NCI-H2029 (cell line): ENCODE measurements around the gene DNAH2.
"Not testable (repeated sequence)": the region's sequence is repeated elsewhere in the genome, so short reads cannot be mapped to it uniquely, and the experiment has no call there.

ENCODE experiments used
- DNase-seq: peaks from one replicate; lab custom pipeline; 2025; lab: John Stamatoyannopoulos, UW

Gene DNAH2

DNA sequence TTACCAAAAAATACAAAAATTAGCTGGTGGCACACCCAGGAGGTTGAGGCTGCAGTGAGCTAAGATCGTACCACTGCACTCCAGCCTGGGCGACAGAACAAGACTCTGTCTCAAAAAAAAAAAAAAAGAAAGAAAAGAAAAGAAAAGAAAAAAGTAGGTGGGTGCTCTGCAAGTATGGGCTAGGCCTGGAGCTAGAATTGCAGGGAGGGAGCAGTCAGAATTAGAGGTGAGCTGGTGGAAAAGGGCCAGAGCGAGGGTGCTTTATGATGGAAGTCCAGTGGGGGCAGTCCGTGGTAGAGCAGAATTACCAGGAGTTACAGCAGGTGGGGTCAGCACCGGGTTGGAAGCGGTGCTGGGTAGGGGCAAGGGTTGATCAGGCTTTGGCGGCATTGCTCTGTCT lies 59.5 kb downstream of the DNAH2 start:
- no peak for DNase-seq

DNA sequence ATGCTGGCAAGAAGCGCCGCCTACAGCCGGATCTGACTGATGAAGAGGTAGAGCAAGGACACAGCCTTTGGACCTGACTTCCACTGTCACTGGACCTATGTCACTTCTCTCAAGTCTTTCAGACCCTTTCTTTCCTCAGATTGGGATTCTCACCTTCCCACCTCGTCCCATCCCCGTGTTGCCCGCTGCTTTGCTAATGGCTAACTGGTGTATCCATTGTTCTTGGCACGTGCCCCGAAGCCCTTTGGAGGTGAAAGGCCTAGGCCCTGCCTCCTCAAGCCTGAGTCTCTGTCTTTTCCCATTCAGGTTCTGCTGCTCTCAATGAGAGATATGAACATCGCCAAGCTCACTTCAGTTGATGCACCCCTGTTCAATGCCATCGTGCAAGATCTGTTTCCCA lies 63.2 kb downstream of the DNAH2 start:
- DNase-seq: no peak

DNA sequence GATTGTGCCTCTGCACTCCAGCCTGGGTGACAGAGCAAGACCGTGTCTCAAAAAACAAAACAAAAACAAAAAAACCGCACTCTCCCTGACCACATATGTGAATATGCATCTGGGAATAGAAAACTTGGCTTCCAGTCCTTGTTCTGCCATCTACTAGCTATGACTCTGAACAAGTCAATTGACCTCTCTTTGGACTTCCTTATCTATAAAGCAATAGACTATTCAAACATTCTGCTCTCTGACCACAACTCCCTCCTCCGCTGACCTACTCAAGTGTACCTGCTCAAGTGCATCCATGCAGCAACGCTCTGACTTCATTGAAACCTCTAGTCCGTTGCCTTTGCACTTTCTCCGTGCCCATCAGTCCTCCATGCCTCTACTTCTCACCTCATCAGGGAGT lies 63.9 kb downstream of the DNAH2 start:
- DNase-seq: no peak

DNA sequence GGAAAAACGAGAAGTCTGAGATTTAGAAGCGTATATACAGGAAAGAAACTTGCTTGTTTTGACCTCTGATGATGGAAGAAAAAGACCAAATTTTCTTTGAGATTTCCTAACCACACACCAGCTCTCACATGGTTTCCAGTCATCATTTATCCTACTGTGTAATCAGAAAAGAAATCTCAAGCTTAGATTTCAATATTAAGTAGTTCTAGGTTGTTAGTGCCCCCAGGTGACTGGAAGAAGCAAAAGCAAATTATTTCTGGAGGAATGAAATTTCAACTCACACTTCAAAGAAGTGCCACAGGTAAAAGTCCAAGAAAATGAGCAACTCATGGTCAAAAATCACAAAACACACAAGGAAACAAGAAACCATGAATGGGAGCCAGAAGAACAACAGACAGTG lies 64.7 kb downstream of the DNAH2 start:
- no peak for DNase-seq

DNA sequence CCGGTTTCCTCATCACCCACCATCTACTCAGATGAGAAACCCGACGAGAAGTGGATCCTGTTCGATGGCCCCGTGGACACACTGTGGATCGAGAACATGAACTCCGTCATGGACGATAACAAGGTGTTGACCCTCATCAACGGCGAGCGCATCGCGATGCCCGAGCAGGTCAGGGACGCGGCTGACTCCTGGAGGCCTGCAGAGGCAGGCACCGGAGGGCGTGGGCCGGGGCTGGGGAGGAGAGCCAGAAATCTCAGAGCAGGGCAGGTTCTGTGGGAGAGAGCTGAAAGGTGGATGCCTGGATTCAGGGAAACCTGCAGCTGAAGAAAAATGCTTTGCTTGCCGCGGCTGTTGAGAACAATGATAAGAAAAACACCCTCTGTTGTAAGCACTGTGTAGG lies 69.3 kb downstream of the DNAH2 start:
- no peak for DNase-seq

DNA sequence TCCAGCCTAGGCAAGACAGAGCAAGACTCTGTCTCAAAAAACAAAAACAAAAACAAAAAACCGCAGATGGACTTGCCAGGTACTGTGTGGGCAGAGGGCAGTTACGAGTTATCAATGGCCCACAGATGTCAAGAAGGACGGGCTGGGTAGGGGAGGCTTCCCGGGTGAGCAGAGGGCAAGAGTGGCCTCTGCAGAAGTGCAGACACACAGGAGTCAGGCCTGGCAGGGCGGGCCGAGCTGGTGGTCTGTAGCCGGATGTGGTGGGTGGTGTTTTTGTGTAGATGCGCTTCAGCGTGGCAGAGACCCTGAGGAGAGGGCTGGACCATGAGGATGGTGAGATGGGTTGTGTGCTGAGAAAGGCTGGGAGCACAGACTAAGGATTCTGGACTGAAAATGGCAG lies 71.6 kb downstream of the DNAH2 start:
- DNase-seq: no peak

DNA sequence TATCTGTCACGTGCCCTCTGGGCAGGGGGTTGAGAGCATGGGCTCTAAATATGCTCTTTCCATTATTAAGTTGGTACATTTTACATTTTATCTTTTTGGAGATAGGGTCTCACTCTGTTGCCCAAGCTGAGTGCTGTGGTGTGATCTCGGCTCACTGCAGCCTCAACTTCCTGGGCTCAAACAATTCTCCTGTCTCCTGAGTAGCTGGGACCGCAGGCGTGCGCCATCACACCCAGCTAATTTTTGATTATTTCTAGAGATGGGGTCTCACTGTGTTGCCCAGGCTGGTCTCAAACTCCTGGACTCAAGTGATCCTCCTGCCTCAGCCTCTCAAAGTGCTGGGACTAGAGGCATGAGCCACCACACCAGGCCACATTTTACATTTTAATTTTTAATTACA lies 72.6 kb downstream of the DNAH2 start:
- no peak for DNase-seq

DNA sequence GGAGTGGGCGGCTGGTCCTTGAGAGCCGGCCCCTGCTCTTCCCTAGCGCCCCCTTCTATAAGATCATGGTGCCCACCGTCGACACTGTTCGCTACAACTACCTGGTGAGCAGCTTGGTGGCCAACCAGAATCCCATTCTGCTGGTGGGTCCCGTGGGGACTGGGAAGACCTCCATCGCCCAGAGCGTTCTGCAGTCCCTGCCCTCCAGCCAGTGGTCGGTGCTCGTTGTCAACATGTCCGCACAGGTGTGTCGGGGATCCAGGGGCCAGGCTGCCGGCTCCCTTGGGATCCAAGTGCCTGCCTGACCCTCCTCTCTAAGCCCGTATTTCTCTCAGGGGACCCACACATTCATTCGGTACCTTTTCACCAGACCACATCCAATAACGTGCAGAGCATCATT lies 75.1 kb downstream of the DNAH2 start:
- DNase-seq: no peak

DNA sequence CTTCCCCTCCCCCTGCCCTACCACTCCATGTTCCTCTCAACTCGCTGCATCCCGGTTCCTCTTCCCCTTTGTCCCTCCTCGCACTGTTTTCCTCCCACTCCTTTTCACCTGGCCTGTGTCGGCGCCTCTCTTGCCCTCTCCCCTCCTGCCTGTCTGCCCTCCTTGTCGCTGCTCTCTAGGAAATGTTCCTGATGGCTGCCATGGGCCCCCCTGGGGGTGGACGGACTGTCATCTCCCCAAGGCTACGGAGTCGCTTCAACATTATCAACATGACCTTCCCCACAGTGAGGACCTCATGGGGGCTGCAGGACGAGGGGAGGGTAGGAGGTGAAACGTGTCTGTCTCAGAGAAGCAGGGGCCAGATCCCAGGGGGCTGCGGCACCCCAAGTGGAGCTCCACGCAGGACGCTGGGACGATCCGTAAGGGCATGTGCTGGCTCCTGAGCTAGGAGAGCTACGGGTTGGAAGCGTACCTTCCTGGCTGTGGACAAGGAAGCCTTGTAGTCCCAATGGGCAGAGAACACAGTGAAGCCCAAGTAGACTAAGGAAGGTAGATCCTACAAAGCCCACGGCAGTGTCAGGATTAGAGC lies 76.6 kb downstream of the DNAH2 start:
- no peak for DNase-seq

DNA sequence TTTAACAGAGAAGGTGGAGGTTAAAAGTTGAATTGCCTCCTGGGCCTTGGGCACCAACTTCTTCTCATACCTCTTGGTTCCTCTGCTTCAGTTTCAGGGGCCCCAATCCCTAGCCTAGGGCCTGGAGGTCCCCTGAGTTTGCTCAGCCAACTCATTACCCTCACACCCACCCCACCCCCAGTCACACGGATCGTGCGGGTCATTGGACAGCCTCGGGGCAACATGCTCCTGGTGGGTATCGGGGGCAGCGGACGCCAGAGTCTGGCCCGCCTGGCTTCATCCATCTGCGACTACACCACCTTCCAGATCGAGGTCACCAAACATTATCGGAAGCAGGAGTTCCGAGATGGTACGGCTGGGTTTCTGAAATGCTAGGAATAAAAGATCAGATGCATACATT lies 80.4 kb downstream of the DNAH2 start:
- DNase-seq: no peak

DNA sequence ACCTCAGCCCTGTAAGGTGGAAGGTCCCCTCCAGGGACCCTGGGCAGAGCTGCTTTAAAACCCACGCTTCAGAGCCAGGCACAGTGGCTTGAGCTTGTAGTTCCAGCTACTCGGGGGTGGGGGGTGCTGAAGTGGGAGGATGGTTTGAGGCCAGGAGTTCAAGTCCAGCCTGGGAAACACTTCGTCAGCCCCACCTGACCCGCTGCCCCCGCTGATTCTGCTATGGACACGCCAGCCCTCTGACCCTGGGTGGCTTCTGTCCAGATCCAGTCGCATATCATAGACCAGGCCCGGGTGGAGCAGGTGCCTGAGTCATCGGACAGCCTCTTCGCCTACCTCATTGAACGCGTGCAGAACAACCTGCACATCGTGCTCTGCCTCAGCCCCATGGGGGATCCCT lies 81.3 kb downstream of the DNAH2 start:
- no peak for DNase-seq

DNA sequence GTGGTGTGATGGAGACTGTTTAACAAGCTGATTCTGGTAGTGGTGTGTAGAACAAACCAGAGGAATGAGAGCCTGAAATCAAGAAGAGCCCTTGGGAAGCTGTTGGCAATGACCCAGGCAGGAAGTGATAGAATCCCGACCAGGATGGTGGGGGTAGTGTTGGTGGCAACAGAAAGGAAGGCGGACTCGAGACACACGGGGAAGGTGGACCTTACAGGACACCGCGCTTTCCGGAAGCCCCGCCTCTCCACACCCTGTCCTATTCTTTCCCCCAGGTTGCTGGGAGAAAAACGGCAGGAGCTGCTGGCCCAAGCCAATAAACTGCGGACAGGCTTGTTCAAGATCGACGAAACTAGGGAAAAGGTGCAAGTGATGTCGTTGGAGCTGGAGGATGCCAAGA lies 86.4 kb downstream of the DNAH2 start:
- peak; percentile 67 for DNase-seq

DNA sequence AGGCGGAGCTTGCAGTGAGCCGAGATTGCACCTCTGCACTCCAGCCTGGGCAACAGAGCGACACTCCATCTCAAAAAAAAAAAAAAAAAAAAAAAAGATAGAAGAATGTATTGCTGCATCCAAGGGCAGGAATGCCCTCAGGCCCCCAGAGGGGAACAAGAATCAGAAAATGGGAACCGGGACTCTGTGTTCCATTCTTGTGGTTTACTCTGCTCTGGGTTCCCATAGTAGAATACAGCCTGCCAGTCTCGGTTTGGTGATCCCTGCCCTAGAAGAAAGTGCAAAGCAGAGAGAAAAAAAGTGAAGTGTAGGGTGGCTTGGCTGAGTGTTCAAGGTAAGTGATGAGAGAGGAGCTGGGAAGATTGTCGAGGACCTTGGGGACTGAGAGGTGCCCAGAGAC lies 89.0 kb downstream of the DNAH2 start:
- DNase-seq: no peak

DNA sequence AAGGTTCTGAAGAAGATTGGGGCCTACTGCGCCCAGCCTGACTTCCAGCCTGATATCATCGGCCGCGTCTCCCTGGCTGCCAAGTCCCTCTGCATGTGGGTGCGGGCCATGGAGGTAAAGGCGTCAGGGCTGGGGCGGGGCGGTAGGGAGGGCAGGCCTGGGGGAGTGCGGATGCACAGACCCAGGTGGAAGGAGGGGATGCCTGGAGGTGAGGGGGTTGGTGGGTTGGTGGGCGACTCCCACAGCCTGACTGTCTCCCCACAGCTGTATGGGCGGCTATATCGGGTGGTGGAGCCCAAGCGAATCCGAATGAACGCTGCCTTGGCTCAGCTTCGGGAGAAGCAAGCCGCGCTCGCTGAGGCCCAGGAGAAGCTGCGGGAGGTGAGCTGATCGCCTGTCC lies 89.7 kb downstream of the DNAH2 start:
- no peak for DNase-seq

DNA sequence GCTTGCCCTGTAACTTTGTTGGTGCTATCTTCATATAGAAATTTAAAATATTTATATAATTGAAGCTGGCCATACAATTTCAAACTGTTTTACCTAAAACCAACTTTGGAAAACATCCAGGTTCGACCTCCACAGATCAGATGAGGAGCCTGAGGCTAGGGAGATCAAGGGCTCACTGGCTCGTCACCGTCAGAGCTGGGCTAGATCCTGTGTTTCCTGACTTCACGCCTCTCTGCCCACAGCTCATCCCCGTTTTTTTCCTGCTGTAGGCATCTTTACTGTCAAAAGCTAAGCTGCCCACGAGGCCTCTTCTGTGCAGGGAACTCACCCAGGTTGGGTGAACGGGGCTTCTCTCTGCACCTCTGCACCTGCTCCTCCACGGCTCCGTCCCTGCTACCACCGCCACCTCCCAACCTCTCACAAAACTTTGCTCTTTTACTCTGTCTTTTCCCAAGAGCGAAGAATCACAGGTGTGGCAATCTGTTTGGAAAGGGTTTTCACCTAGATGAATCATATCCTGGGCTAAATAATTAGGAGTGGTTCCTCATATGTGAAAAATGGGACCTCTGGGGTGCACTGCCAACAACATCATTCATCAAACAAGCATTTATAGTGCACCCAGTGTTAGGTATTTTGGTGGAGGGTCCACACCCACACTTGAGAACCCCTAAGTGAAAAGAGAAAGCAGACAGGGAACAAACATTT lies 91.7 kb downstream of the DNAH2 start:
- no peak for DNase-seq

DNA sequence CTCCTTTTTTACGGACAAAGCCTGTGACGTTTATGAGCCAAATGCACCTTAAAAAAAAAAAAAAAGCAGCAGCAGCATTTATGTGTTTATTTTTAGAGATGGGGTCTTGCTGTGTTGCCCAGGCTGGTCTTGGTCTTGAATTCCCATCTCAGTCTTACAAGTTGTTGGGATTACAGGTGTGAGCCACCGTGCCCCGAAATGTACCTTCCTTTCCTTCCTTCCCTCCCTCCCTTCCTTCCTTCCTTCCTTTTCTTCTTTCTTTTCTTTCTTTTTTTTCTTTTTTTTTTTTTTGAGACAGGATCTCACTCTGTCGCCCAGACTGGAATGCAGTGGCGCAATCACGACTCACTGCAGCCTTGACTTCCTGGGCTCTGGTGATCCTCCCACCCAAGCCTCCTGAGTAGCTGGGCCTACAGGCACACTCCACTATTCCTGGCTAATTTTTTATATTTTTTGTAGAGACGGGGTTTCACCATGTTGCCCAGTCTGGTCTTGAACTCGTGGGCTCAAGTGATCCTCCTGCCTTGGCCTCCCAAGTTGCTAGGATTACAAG lies 92.3 kb downstream of the DNAH2 start:
- not testable (repeated sequence) for DNase-seq

DNA sequence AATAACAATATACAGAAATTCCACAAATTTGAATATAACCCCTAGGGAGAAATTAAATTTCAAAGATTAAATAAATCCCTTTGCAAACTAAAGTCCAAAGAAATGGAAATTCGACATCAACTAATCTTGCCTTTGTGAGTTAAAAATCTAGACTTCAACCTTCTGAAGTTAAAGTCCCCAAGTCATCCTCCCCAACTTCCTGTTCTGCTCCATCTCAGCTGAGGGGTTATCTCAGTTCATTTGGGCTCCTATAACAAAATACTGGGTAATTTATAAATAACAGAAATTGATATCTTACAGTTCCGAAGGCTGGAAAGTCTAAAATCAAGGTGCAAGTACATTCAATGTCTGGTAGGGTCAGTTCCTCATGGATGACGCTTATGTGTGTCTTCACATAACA lies 93.7 kb downstream of the DNAH2 start:
- no peak for DNase-seq

DNA sequence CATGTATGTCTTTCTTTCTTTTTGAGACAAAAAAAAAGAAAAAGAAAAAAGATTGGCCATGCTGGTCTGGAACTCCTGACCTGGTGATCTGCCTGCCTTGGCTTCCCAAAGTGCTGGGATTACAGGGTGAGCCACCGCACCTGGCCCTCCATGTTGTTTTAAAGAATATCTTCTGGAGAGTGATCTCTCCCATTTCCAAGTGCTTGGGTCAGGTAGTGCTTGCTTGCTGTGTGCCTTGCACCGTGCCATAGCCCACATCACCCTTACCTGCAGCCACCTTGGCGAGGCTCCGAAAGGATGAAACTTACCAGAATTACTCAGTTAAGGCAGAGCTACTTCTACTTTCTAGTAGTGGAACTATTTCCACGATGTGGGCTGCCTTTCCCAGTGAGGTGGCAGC lies 97.4 kb downstream of the DNAH2 start:
- DNase-seq: no peak

DNA sequence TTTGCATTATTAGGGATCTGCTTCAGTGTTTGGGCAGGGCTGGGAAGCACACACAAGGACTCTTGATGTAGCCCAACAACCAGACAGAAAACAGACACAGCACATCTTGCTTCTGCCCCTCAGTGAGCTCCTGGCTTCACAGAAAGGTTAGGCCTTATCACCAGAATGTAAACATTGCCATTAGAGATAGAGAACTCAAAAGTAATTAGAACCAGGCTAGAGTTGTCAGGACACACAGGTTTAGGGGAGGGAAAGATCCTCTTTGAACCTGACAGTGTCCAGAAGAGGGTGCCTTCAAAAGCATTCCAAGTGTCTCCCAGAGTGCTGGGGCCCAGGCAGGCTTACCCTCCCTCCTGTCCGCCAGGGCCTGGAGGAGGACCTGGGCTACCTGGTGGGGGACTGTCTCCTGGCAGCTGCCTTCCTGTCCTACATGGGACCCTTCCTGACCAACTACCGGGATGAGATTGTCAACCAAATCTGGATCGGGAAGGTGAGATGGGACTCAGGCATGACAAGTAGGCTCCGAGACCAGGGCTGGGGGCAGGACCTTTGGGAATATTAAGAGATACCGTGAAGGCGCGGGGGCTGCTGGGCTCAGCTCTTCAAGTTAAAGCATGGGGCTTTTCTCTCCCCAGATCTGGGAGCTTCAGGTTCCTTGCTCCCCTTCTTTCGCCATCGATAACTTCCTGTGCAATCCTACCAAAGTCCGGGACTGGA lies 99.5 kb downstream of the DNAH2 start:
- no peak for DNase-seq

DNA sequence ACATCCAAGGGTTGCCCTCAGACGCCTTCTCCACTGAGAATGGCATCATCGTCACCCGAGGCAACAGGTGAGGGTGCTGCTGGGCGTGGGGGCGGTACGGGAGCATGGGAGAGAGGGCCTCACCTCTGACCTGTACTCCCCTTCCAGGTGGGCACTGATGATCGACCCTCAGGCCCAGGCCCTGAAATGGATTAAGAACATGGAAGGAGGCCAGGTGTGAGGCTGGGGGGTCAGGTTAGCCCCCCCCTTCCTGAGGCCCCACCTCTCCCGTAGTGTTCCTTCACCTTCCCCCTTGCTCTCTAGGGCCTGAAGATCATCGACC lies 100.1 kb downstream of the DNAH2 start:
- DNase-seq: no peak

DNA sequence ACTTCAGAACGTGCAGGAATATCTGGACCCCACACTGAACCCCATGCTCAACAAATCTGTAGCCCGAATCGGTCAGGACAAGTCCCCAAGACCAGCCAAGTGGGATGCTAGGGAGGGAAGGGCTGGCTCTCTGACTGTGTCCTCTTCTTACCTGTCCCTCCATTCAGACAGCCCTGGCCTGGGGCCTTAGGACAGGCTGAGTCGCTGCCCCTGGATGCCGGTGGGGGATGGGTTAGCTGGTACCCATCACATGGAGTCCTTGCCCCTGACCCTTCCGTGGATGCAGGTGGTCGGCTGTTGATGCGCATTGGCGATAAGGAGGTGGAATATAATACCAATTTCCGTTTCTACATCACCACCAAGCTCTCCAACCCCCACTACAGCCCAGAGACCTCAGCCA lies 100.5 kb downstream of the DNAH2 start:
- no peak for DNase-seq

DNA sequence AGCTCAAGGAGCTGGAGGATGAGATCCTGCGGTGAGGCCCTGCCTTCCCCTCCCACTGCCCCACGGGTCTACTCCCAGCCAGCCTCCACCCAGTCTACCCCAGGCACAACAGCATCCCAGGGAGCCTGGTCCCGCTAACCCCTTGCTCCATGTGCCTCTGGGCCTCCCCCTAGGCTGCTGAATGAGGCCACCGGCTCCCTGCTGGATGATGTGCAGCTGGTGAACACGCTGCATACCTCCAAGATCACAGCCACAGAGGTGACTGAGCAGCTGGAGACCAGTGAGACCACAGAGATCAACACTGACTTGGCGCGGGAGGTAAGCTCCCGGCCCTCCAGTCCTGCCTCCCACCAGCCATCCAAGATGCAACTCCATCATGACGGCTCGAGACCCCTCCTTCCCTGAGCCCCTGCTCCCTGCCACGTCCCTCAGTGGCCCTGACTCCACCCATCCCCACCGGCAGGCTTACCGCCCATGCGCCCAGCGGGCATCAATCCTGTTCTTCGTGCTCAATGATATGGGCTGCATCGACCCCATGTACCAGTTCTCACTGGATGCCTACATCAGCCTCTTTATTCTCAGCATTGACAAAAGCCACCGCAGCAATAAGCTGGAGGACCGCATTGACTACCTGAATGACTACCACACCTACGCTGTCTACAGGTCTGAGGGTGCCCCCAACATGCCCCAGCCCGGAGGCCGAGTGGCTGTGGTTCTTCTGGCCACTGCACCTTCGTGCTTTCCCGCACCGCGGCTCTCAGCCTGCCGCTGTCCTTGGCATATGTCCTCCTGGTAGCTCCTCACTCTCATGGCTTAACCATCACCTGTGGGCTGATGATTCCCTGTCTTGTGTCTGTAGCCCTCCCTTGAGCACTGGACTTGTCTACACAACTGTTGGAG lies 101.5 kb downstream of the DNAH2 start:
- no peak for DNase-seq
